H9 (cell line): ENCODE results near the gene RMND5A. TPM values are rescaled to one million over a fixed set of nuclear protein-coding genes. Genes with fewer than 3 reads are reported as not detected.

Experiments used
- DNase-seq: peaks from one replicate; pipeline ENCODE4 v3.0.0-alpha.2; 2017
- H2AFZ ChIP-seq: one replicate; pipeline ENCODE4 v1.6.1; 2013; ENCODE audit warnings: mild to moderate bottlenecking, low read length, control low read depth, moderate library complexity
- H2AK5ac ChIP-seq: 2 replicates; pipeline ENCODE4 v1.6.1; 2013; ENCODE audit warnings: low read length, control low read depth, mixed read lengths; ENCODE audit not compliant: insufficient read length
- H2BK120ac ChIP-seq: one replicate; pipeline ENCODE4 v1.6.1; 2013; ENCODE audit warnings: low read depth, mild to moderate bottlenecking, low read length, control low read depth, inconsistent platforms; ENCODE audit not compliant: poor library complexity, severe bottlenecking
- H2BK12ac ChIP-seq: 2 replicates; pipeline ENCODE4 v1.6.1; 2013; ENCODE audit warnings: low read length, control low read depth, mixed read lengths, low read depth; ENCODE audit not compliant: insufficient read length
- H2BK15ac ChIP-seq: 2 replicates; pipeline ENCODE4 v1.6.1; 2013; ENCODE audit warnings: low read depth, low read length, control low read depth
- H2BK20ac ChIP-seq: one replicate; pipeline ENCODE4 v1.6.1; 2013; ENCODE audit warnings: low read depth, mild to moderate bottlenecking, low read length, control low read depth, inconsistent platforms; ENCODE audit not compliant: poor library complexity, severe bottlenecking
- H2BK5ac ChIP-seq: 2 replicates; pipeline ENCODE4 v1.6.1; 2013; ENCODE audit warnings: low read length, control low read depth, mixed read lengths; ENCODE audit not compliant: insufficient read length
- H3K14ac ChIP-seq: 2 replicates; pipeline ENCODE4 v1.6.1; 2013; ENCODE audit warnings: low read length, control low read depth; ENCODE audit not compliant: insufficient read depth
- H3K18ac ChIP-seq: 2 replicates; pipeline ENCODE4 v1.6.1; 2013; ENCODE audit warnings: low read depth, mild to moderate bottlenecking, mixed read lengths, low read length, control low read depth; ENCODE audit not compliant: insufficient read length
- H3K23ac ChIP-seq: 2 replicates; pipeline ENCODE4 v1.6.1; 2013; ENCODE audit warnings: low read length, control low read depth, mixed read lengths, low read depth; ENCODE audit not compliant: insufficient read length
- H3K23me2 ChIP-seq: 2 replicates; pipeline ENCODE4 v1.6.1; 2013; ENCODE audit warnings: low read depth, mild to moderate bottlenecking, mixed read lengths, low read length, control low read depth; ENCODE audit not compliant: insufficient read length, poor library complexity, severe bottlenecking
- H3K27ac ChIP-seq: 2 replicates; pipeline ENCODE4 v1.5.1; 2013; ENCODE audit warnings: low read length, control low read depth, mixed read lengths, low read depth; ENCODE audit not compliant: insufficient read length
- H3K27me3 ChIP-seq: 2 replicates; pipeline ENCODE4 v1.6.1; 2013; ENCODE audit warnings: low read length, control low read depth, inconsistent platforms; ENCODE audit not compliant: insufficient read depth
- H3K4ac ChIP-seq: 2 replicates; pipeline ENCODE4 v1.6.1; 2013; ENCODE audit warnings: low read depth, mild to moderate bottlenecking, control low read depth, inconsistent platforms, low read length, moderate library complexity
- H3K4me1 ChIP-seq: 2 replicates; pipeline ENCODE4 v1.6.1; 2013; ENCODE audit warnings: low read length, control low read depth, inconsistent platforms; ENCODE audit not compliant: insufficient read depth
- H3K4me2 ChIP-seq: 2 replicates; pipeline ENCODE4 v1.6.1; 2013; ENCODE audit warnings: low read length, control low read depth, mixed read lengths; ENCODE audit not compliant: insufficient read length, insufficient read depth
- H3K56ac ChIP-seq: 2 replicates; pipeline ENCODE4 v1.6.1; 2013; ENCODE audit warnings: low read depth, mild to moderate bottlenecking, mixed read lengths, low read length, control low read depth; ENCODE audit not compliant: insufficient read length
- H3K79me1 ChIP-seq: 2 replicates; pipeline ENCODE4 v1.6.1; 2013; ENCODE audit warnings: low read depth, mild to moderate bottlenecking, moderate library complexity, low read length, control low read depth, inconsistent platforms; ENCODE audit not compliant: insufficient read depth, poor library complexity, severe bottlenecking
- H3K79me2 ChIP-seq: 2 replicates; pipeline ENCODE4 v1.6.1; 2013; ENCODE audit warnings: low read length, control low read depth, inconsistent platforms; ENCODE audit not compliant: insufficient read depth
- H3K9ac ChIP-seq: 2 replicates; pipeline ENCODE4 v1.6.1; 2013; ENCODE audit warnings: low read length, control low read depth, mixed read lengths; ENCODE audit not compliant: insufficient read length; ENCODE audit errors: extremely low read depth
- H3K9me3 ChIP-seq: one replicate; pipeline ENCODE4 v1.6.1; 2013; ENCODE audit warnings: low read depth, low read length, inconsistent platforms; ENCODE audit not compliant: control insufficient read depth
- H3T11ph ChIP-seq: one replicate; pipeline ENCODE4 v1.6.1; 2013; ENCODE audit warnings: mild to moderate bottlenecking, low read length, control low read depth, inconsistent platforms
- H4K20me1 ChIP-seq: one replicate; pipeline ENCODE4 v1.6.1; 2013; ENCODE audit not compliant: control insufficient read depth, insufficient read length, insufficient read depth
- H4K5ac ChIP-seq: 2 replicates; pipeline ENCODE4 v1.6.1; 2013; ENCODE audit warnings: low read depth, mild to moderate bottlenecking, mixed read lengths, low read length, control low read depth; ENCODE audit not compliant: insufficient read length
- H4K8ac ChIP-seq: replicated peaks from 2 replicates; pipeline ENCODE4 v1.6.1; 2013; ENCODE audit warnings: low read length, control low read depth, mixed read lengths, low read depth; ENCODE audit not compliant: insufficient read length
- H4K91ac ChIP-seq: 2 replicates; pipeline ENCODE4 v1.6.1; 2013; ENCODE audit warnings: low read depth, mild to moderate bottlenecking, moderate library complexity, mixed read lengths, low read length, control low read depth; ENCODE audit not compliant: insufficient read length
- H3K27ac Mint-ChIP-seq, 3 experiments: 2 replicates in 2 of 3; 3 replicates in 1 of 3; pipeline ENCODE4 v1.8.0; 2020 to 2021; ENCODE audit warnings: mixed read lengths in 3 of 3, mild to moderate bottlenecking in 1 of 3, moderate library complexity in 1 of 3
- H3K27me3 Mint-ChIP-seq: 2 replicates; pipeline ENCODE4 v1.8.0; 2021; ENCODE audit warnings: low read depth, mild to moderate bottlenecking, moderate library complexity, mixed read lengths
- H3K36me3 Mint-ChIP-seq, 3 experiments: 2 replicates in 2 of 3; 3 replicates in 1 of 3; pipeline ENCODE4 v1.8.0; 2020 to 2021; ENCODE audit warnings: low read depth in 3 of 3, mixed read lengths in 3 of 3; ENCODE audit not compliant: insufficient read depth in 1 of 3
- H3K4me1 Mint-ChIP-seq, 2 experiments: 2 replicates each; pipeline ENCODE4 v1.8.0; 2020; ENCODE audit warnings: mixed read lengths in 2 of 2
- H3K4me3 Mint-ChIP-seq, 2 experiments: 2 replicates in 1 of 2; 3 replicates in 1 of 2; pipeline ENCODE4 v1.8.0; 2020 to 2021; ENCODE audit warnings: mild to moderate bottlenecking in 2 of 2, mixed read lengths in 2 of 2, moderate library complexity in 1 of 2
- H3K9me3 Mint-ChIP-seq, 2 experiments: 2 replicates in 1 of 2; 3 replicates in 1 of 2; pipeline ENCODE4 v1.8.0; 2020; ENCODE audit warnings: mild to moderate bottlenecking in 2 of 2, mixed read lengths in 2 of 2, moderate library complexity in 1 of 2
- WGBS: extraction: QIAGEN DNeasy Blood & Tissue Kit; methylation state at CpG from one replicate; pipeline ENCODE4 v1.1.7; 2013; ENCODE audit warnings: missing lambda C conversion rate, low lambda C conversion rate, mixed read lengths; ENCODE audit not compliant: insufficient read length; ENCODE audit errors: extremely low coverage; 5-methylcytosine and 5-hydroxymethylcytosine counted together
- total RNA-seq: library from RNA; stranded (reverse); gene quantifications from 2 replicates; pipeline ENCODE4 v1.2.1, GENCODE V29; 2021
- TF ChIP-seq, protein P1 (sequence below): fragments of 200-600 bp; sonication (generic); conservative IDR thresholded peaks from 3 replicates; pipeline ENCODE4 v1.8.0; 2021; ENCODE audit warnings: antibody characterized with exemption, mild to moderate bottlenecking

Gene RMND5A
- total RNA-seq, 1 experiment from 2014 or later = 48.8 TPM

DNA sequence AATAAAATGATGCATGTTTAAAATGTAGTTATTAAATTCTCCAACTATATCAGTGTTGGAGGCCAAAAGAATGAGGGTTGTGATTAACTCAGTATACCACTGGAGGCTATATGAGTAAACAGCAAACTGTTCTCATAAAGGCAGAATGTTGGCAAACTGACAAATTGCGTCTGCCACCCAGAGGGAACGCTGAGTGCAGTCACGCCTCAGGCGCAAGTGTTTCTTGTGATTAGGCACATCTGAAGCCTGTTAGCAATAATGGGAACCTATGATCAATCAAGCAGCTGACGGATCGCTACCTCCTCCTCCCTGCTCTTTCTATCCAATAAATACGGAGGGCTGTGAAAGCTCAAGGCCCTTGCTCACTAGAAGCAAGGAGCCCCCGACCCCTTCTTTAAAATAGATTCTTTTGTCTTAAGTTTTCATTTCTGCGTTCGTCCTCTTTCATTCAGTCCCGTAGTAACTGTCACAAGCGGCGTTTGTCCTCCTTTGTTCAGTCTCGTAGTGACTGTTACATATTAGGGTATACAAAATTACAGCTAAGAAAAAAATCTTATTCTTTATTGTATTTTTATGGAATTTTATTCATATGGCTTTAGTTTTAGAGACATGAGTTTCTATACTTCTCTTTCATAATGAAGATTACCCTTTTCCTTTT lies 16.3 kb upstream of the RMND5A start:
- Histone ChIP-seq H3K79me2 (no peaks in the 10 kb centered on the region), H2BK12ac (no peak overlapping the region), H2AK5ac (no peak overlapping the region), H2BK5ac (no peak overlapping the region), H2BK120ac (no peak overlapping the region), H3K23me2 (no peaks in the 10 kb centered on the region), H3T11ph (no peak overlapping the region), H3K4ac (no peak overlapping the region), H3K18ac (no peak overlapping the region), H2BK15ac (no peak overlapping the region), H2AFZ (no peak overlapping the region), H2BK20ac (no peak overlapping the region), H3K4me2 (no peak overlapping the region), H4K5ac (no peak overlapping the region), H4K8ac (no peak overlapping the region), H3K27me3 (no peaks in the 10 kb centered on the region), H4K91ac (no peak overlapping the region), H3K14ac (no peak overlapping the region), H3K27ac (no peak overlapping the region), H3K79me1 (no peaks in the 10 kb centered on the region), H3K23ac (no peak overlapping the region), H4K20me1 (no peaks in the 10 kb centered on the region), H3K56ac (no peak overlapping the region), H3K9ac (no peak overlapping the region), H3K4me1 (no peaks in the 10 kb centered on the region), H3K9me3 (no peaks in the 10 kb centered on the region)
- no CpG with 5 or more reads among the region's 14 CpGs for WGBS
- H3K4me3 Mint-ChIP-seq = no peak overlapping the region
- H3K4me1 Mint-ChIP-seq = peaks cover 0 to 4% of the 10 kb centered on the region in 2 experiments; a peak in 2 of 4 replicates
- H3K9me3 Mint-ChIP-seq = peaks cover 8 to 13% of the 10 kb centered on the region in 2 experiments; a peak in 4 of 5 replicates
- peaks cover 3% of the 10 kb centered on the region; the same call in 1 of the 2 replicates for H3K27me3 Mint-ChIP-seq
- H3K27ac Mint-ChIP-seq = no peak overlapping the region
- TF ChIP-seq, protein P1, sequence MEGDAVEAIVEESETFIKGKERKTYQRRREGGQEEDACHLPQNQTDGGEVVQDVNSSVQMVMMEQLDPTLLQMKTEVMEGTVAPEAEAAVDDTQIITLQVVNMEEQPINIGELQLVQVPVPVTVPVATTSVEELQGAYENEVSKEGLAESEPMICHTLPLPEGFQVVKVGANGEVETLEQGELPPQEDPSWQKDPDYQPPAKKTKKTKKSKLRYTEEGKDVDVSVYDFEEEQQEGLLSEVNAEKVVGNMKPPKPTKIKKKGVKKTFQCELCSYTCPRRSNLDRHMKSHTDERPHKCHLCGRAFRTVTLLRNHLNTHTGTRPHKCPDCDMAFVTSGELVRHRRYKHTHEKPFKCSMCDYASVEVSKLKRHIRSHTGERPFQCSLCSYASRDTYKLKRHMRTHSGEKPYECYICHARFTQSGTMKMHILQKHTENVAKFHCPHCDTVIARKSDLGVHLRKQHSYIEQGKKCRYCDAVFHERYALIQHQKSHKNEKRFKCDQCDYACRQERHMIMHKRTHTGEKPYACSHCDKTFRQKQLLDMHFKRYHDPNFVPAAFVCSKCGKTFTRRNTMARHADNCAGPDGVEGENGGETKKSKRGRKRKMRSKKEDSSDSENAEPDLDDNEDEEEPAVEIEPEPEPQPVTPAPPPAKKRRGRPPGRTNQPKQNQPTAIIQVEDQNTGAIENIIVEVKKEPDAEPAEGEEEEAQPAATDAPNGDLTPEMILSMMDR = no peak
- H3K36me3 Mint-ChIP-seq = peaks cover 0 to 4% (median 0%) of the 10 kb centered on the region in 3 experiments; a peak in 1 of 7 replicates
- no peak for DNase-seq
